Glutamatergic neuron (in vitro differentiated cells): ENCODE results near the gene EFCAB7. TPM values are rescaled to one million over a fixed set of nuclear protein-coding genes. Genes with fewer than 3 reads are reported as not detected.

Source experiments
- DNase-seq: peaks from one replicate; pipeline ENCODE4 v3.0.0; 2022
- H3K27ac Mint-ChIP-seq: one replicate; pipeline ENCODE4 v1.8.0; 2020; ENCODE audit warnings: mild to moderate bottlenecking, mixed read lengths, inconsistent platforms; ENCODE audit not compliant: unreplicated experiment
- H3K27me3 Mint-ChIP-seq: one replicate; pipeline ENCODE4 v1.8.0; 2020; ENCODE audit warnings: mild to moderate bottlenecking, moderate library complexity, mixed read lengths, inconsistent platforms; ENCODE audit not compliant: unreplicated experiment
- H3K36me3 Mint-ChIP-seq: one replicate; pipeline ENCODE4 v1.8.0; 2020; ENCODE audit warnings: mild to moderate bottlenecking, mixed read lengths, inconsistent platforms; ENCODE audit not compliant: unreplicated experiment
- H3K4me1 Mint-ChIP-seq: one replicate; pipeline ENCODE4 v1.8.0; 2020; ENCODE audit warnings: mild to moderate bottlenecking, low read depth, mixed read lengths, inconsistent platforms; ENCODE audit not compliant: unreplicated experiment
- H3K4me3 Mint-ChIP-seq: one replicate; pipeline ENCODE4 v1.8.0; 2020; ENCODE audit warnings: mild to moderate bottlenecking, mixed read lengths, inconsistent platforms; ENCODE audit not compliant: unreplicated experiment
- H3K9me3 Mint-ChIP-seq: one replicate; pipeline ENCODE4 v1.8.0; 2020; ENCODE audit warnings: mild to moderate bottlenecking, moderate library complexity, mixed read lengths, inconsistent platforms; ENCODE audit not compliant: unreplicated experiment
- CTCF ChIP-seq: fragments of 200-600 bp; sonication (generic); IDR thresholded peaks from one replicate; pipeline ENCODE4 v1.5.0; 2021; ENCODE audit not compliant: partially characterized antibody, unreplicated experiment
- total RNA-seq: library from RNA; stranded (reverse); fragmentation: NEBNext Ultra II Directional; extraction: Animal tissue kit (Norgen Biotek cat#: 25700); gene quantifications from one replicate; pipeline ENCODE4 v1.2.1, GENCODE V29; 2021; ENCODE audit not compliant: unreplicated experiment

The EFCAB7 gene
- total RNA-seq, 1 donor from 2014 or later = 6.6 TPM

DNA sequence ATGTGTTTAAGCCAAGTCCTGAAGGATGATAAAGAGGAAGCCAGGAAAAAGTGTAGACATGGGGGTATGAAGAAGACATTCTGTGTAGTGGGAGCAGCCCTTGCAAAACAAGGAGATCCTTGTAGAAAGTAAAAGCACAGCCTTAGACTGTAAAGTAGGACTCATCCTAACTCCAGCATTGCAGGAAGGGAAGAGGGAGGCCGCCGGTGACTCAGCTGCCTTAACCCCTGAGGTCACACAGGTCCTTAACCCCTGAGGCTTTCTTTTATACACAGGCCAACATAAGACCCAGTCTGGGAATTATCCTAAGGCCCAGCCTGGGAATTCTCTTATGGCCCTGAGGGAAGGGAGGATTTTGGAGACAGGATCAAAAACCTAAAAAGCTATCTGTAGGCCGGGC is 87.9 kb downstream of the EFCAB7 start:
- DNase-seq = no peak
- Mint-ChIP-seq H3K4me1 (peaks cover 7% of the 10 kb centered on the region), H3K9me3 (no peaks in the 10 kb centered on the region), H3K27ac (no peak overlapping the region), H3K27me3 (no peaks in the 10 kb centered on the region), H3K4me3 (no peak overlapping the region), H3K36me3 (no peaks in the 10 kb centered on the region)
- TF ChIP-seq CTCF = no peak

DNA sequence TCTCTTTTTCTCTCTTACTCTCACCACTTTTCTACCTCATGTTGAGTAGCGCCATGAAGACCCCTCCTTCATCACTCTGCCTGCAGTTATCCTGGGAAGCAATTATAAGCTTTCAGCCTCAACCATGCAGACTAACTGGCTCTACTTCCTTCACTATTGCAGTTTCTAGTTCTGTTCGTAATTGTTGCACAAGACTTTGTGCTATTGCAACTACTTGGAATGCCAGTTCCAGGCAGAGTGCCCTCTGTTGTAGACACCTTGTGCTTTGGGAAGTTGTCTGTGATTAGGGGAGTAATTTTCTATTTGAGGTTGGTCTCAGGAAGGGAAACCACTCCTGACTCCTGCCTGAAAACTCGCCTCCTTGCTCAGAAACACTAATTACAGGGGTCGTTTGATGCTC is 89.2 kb downstream of the EFCAB7 start:
- Mint-ChIP-seq H3K27ac (no peak overlapping the region), H3K9me3 (no peaks in the 10 kb centered on the region), H3K36me3 (no peaks in the 10 kb centered on the region), H3K27me3 (no peaks in the 10 kb centered on the region), H3K4me1 (peaks cover 18% of the 10 kb centered on the region), H3K4me3 (no peak overlapping the region)
- DNase-seq = no peak
- TF ChIP-seq CTCF = no peak

GRCh38 chr1:63612971-63613370 is 89.6 kb downstream of the EFCAB7 start:
- no peak overlapping the region for H3K4me3 Mint-ChIP-seq
- H3K4me1 Mint-ChIP-seq = peaks cover 19% of the 10 kb centered on the region
- H3K36me3 Mint-ChIP-seq = no peaks in the 10 kb centered on the region
- DNase-seq = no peak
- H3K9me3 Mint-ChIP-seq = no peaks in the 10 kb centered on the region
- H3K27me3 Mint-ChIP-seq = no peaks in the 10 kb centered on the region
- TF ChIP-seq CTCF = no peak
- no peak overlapping the region for H3K27ac Mint-ChIP-seq

DNA sequence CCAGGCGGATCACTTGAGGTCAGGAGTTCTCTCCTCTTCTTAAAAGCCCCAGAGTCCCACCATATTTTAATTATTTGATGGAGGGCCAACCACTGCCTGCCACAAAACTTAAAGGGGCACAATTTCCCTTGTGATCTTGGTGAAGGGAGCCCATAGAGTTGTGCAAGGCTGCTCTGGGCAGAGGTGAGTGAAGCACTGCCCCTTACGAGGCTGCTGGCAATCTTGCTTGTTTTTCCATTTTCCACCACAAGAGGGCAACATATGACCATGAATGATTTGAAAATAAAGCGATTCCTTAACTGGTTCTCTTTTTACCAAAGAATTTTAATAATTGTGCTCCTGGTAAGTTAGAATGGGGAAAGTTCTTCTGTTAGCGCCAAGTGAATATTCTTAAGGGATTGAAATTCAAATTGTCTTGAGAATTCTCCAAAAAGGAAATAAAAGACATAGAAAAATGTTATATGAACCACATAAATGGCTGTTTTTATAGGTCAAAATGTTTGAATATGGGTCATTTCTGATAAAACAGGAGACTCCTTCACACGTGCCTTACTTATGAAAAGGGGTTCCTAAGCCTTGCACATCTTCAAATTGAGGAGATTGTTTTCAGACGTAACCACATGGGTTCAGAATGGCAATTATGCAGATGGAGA is 92.6 kb downstream of the EFCAB7 start:
- Mint-ChIP-seq H3K9me3 (no peaks in the 10 kb centered on the region), H3K36me3 (no peaks in the 10 kb centered on the region), H3K4me1 (peaks cover 18% of the 10 kb centered on the region), H3K4me3 (no peak overlapping the region), H3K27ac (peak overlapping the region; percentile 49), H3K27me3 (no peaks in the 10 kb centered on the region)
- DNase-seq = peak; percentile 43
- TF ChIP-seq CTCF = peak; percentile 97

GRCh38 chr1:63617450-63617849 is 94.1 kb downstream of the EFCAB7 start:
- Mint-ChIP-seq H3K4me1 (peaks cover 16% of the 10 kb centered on the region), H3K4me3 (no peak overlapping the region), H3K27ac (no peak overlapping the region), H3K9me3 (no peaks in the 10 kb centered on the region), H3K36me3 (no peaks in the 10 kb centered on the region), H3K27me3 (no peaks in the 10 kb centered on the region)
- no peak for TF ChIP-seq CTCF
- DNase-seq = no peak
